OCI-LY7 (cell line): ENCODE measurements around the gene LRRC74B. TPM values are rescaled to one million over a fixed set of nuclear protein-coding genes. Genes with fewer than 3 reads are reported as not detected.

Experiments
- BruUV-seq: library from RNA; stranded (reverse); fragments of 400-500 nt; replicated peaks from 2 replicates; lab custom pipeline; 2021; lab: Mats Ljungman, UMichigan
- CTCF ChIA-PET: fragments of 300-600 bp; sonication (Branson Sonifier 250); formaldehyde crosslinking; loops from one replicate; lab custom pipeline; 2022; ENCODE audit warnings: antibody characterized with exemption; ENCODE audit not compliant: unreplicated experiment; lab: Charles Lee
- POLR2A ChIA-PET: fragments of 300-600 bp; sonication (Branson Sonifier 250); formaldehyde crosslinking; loops from one replicate; lab custom pipeline; 2022; ENCODE audit warnings: antibody characterized with exemption; lab: Charles Lee
- DNase-seq: peaks from one replicate; pipeline ENCODE4 v3.0.0-alpha.2; 2015; ENCODE audit warnings: low spot score
- H2AFZ ChIP-seq: fragments of 200-600 bp; sonication (generic), shearing (Covaris generic); 2 replicates; pipeline ENCODE4 v1.6.1; 2014; ENCODE audit warnings: mild to moderate bottlenecking, antibody characterized with exemption, low read length, moderate library complexity
- H3K27ac ChIP-seq: fragments of 200-600 bp; sonication (generic); 2 replicates; pipeline ENCODE4 v1.5.1; 2014; ENCODE audit warnings: mixed run types, low read depth, mild to moderate bottlenecking, moderate library complexity, low read length, inconsistent platforms; ENCODE audit not compliant: poor library complexity, severe bottlenecking
- H3K36me3 ChIP-seq: fragments of 200-600 bp; sonication (generic); 2 replicates; pipeline ENCODE4 v1.6.1; 2014; ENCODE audit warnings: mild to moderate bottlenecking, antibody characterized with exemption, low read length, moderate library complexity, mixed read lengths; ENCODE audit not compliant: insufficient read depth
- H3K4me1 ChIP-seq: fragments of 200-600 bp; sonication (generic); 2 replicates; pipeline ENCODE4 v1.5.1; 2014; ENCODE audit warnings: mild to moderate bottlenecking, low read length; ENCODE audit not compliant: insufficient read depth, poor library complexity, severe bottlenecking
- H3K4me2 ChIP-seq: fragments of 200-600 bp; sonication (generic); 2 replicates; pipeline ENCODE4 v1.6.1; 2014; ENCODE audit warnings: mild to moderate bottlenecking, low read length
- H3K4me3 ChIP-seq: fragments of 200-600 bp; sonication (generic); 2 replicates; pipeline ENCODE4 v1.5.1; 2014; ENCODE audit warnings: mild to moderate bottlenecking, low read depth, low read length; ENCODE audit not compliant: poor library complexity, severe bottlenecking
- H3K79me2 ChIP-seq: fragments of 200-600 bp; sonication (generic); 2 replicates; pipeline ENCODE4 v1.6.1; 2016; ENCODE audit warnings: low read depth, mild to moderate bottlenecking, low read length, moderate library complexity, mixed read lengths; ENCODE audit not compliant: insufficient read depth
- H3K9me2 ChIP-seq: fragments of 200-600 bp; sonication (generic); 2 replicates; pipeline ENCODE4 v1.6.1; 2016; ENCODE audit warnings: mild to moderate bottlenecking, low read length, mixed read lengths; ENCODE audit not compliant: insufficient read depth
- H3K9me3 ChIP-seq: fragments of 200-600 bp; sonication (generic); 2 replicates; pipeline ENCODE4 v1.6.1; 2014; ENCODE audit warnings: mild to moderate bottlenecking, mixed run types, low read length, mixed read lengths
- H4K20me1 ChIP-seq: fragments of 200-600 bp; sonication (generic); 2 replicates; pipeline ENCODE4 v1.6.1; 2014; ENCODE audit warnings: mild to moderate bottlenecking, antibody characterized with exemption, low read length, moderate library complexity, mixed read lengths; ENCODE audit not compliant: insufficient read depth
- CTCF ChIP-seq: fragments of 200-600 bp; sonication (generic); conservative IDR thresholded peaks from 2 replicates; pipeline ENCODE4 v1.5.1; 2014; ENCODE audit warnings: mild to moderate bottlenecking, antibody characterized with exemption, low read length, moderate library complexity, mixed read lengths
- EZH2phosphoT487 ChIP-seq: fragments of 200-600 bp; sonication (generic); IDR thresholded peaks from 2 replicates; pipeline ENCODE4 v1.6.1; 2018; ENCODE audit warnings: low read depth, borderline replicate concordance, mild to moderate bottlenecking, mixed run types, antibody characterized with exemption, low read length, moderate library complexity, mixed read lengths
- intact Hi-C: fragments of 100-400 bp; cut with micrococcal nuclease; formaldehyde crosslinking; loops from one replicate; pipeline ENCODE4 v1.10.0; 2022; ENCODE audit not compliant: unreplicated experiment
- total RNA-seq, 2 experiments: library from RNA; depleted of rRNA in 1 of 2; stranded (reverse); fragments of >200 nt in 1 of 2; shearing (Covaris generic) in 1 of 2; gene quantifications; 2 replicates each; pipeline ENCODE4 v1.2.3, GENCODE V29; 2014 to 2022

Gene LRRC74B
- total RNA-seq, 2 experiments from 2014 or later: not detected

GRCh38 chr22:21051145-21051830 is 5.5 kb downstream of the LRRC74B start:
- no TSS peak for BruUV-seq

GRCh38 chr22:21051831-21052400 is 6.2 kb downstream of the LRRC74B start:
- H3K4me3 ChIP-seq: no peak overlapping the region
- H3K9me3 ChIP-seq: no peaks in the 10 kb centered on the region
- no peak for DNase-seq
- no peaks in the 10 kb centered on the region for H4K20me1 ChIP-seq
- no peaks in the 10 kb centered on the region for H3K36me3 ChIP-seq
- TF ChIP-seq CTCF: no peak
- TF ChIP-seq EZH2phosphoT487: no peak
- H3K9me2 ChIP-seq: no peaks in the 10 kb centered on the region
- H3K79me2 ChIP-seq: no peaks in the 10 kb centered on the region
- CTCF ChIA-PET: interaction anchor here (1.0 kb wide), 1 partner anchor 31 kb away, joined by 3 read pairs; no protein-coding TSS in a partner anchor
- no TSS peak for BruUV-seq
- H3K4me2 ChIP-seq: 0 out of 2 replicates have a peak overlapping the region, but pooled peaks have one; percentile 2
- peaks cover 16% of the 10 kb centered on the region for H3K4me1 ChIP-seq
- intact Hi-C loops: no loop called here
- H3K27ac ChIP-seq: no peak overlapping the region
- POLR2A ChIA-PET: interaction anchor here (0.6 kb wide), 1 partner anchor 35 kb away, joined by 5 read pairs; no protein-coding TSS in a partner anchor
- H2AFZ ChIP-seq: no peak overlapping the region

More at GRCh38 chr22:21051145-21051830, 5.5 kb downstream of the LRRC74B start:
- POLR2A ChIA-PET: no interaction called here
- no peaks in the 10 kb centered on the region for H4K20me1 ChIP-seq
- no peaks in the 10 kb centered on the region for H3K79me2 ChIP-seq
- H3K27ac ChIP-seq: no peak overlapping the region
- TF ChIP-seq CTCF (no peak), EZH2phosphoT487 (no peak)
- no peak for DNase-seq
- H2AFZ ChIP-seq: no peak overlapping the region
- peaks cover 16% of the 10 kb centered on the region for H3K4me1 ChIP-seq
- CTCF ChIA-PET: no interaction called here
- no peaks in the 10 kb centered on the region for H3K36me3 ChIP-seq
- intact Hi-C loops: no loop called here
- 0 out of 2 replicates have a peak overlapping the region, but pooled peaks have one; percentile 2 for H3K4me2 ChIP-seq
- H3K9me3 ChIP-seq: no peaks in the 10 kb centered on the region
- no peaks in the 10 kb centered on the region for H3K9me2 ChIP-seq
- no peak overlapping the region for H3K4me3 ChIP-seq
